OCI-LY1 (cell line): ENCODE data around the gene UPP2.

Source experiments
- H2AFZ ChIP-seq: fragments of 200-600 bp; sonication (generic), shearing (Covaris generic); 2 replicates; pipeline ENCODE4 v1.6.0; 2014; ENCODE audit warnings: antibody characterized with exemption, mild to moderate bottlenecking, low read length
- H3F3A ChIP-seq: fragments of 200-600 bp; sonication (generic), shearing (Covaris generic); 2 replicates; pipeline ENCODE4 v1.6.0; 2014; ENCODE audit warnings: mild to moderate bottlenecking, antibody characterized with exemption, low read length, moderate library complexity; ENCODE audit not compliant: insufficient read depth
- H3K27ac ChIP-seq: fragments of 200-600 bp; sonication (generic); 2 replicates; pipeline ENCODE4 v1.5.1; 2014; ENCODE audit warnings: low read length, mixed run types, mild to moderate bottlenecking, low read depth; ENCODE audit not compliant: poor library complexity, severe bottlenecking
- H3K27me3 ChIP-seq: fragments of 200-600 bp; sonication (generic); 2 replicates; pipeline ENCODE4 v1.6.0; 2014; ENCODE audit warnings: antibody characterized with exemption, mild to moderate bottlenecking, low read length, moderate library complexity; ENCODE audit not compliant: insufficient read depth
- H3K36me3 ChIP-seq: fragments of 200-600 bp; sonication (generic); 2 replicates; pipeline ENCODE4 v1.6.1; 2014; ENCODE audit warnings: mild to moderate bottlenecking, antibody characterized with exemption, low read length, moderate library complexity, mixed read lengths; ENCODE audit not compliant: insufficient read depth
- H3K4me1 ChIP-seq: fragments of 200-600 bp; sonication (generic); 2 replicates; pipeline ENCODE4 v1.5.1; 2014; ENCODE audit warnings: mild to moderate bottlenecking, low read length, moderate library complexity; ENCODE audit not compliant: insufficient read depth, severe bottlenecking
- H3K4me2 ChIP-seq: fragments of 200-600 bp; sonication (generic), shearing (Covaris generic); 2 replicates; pipeline ENCODE4 v1.6.1; 2014; ENCODE audit warnings: low read length
- H3K4me3 ChIP-seq: fragments of 200-600 bp; sonication (generic); 2 replicates; pipeline ENCODE4 v1.5.1; 2014; ENCODE audit warnings: low read length, low read depth, mild to moderate bottlenecking, mixed read lengths; ENCODE audit not compliant: poor library complexity, severe bottlenecking
- H3K79me2 ChIP-seq: fragments of 200-600 bp; shearing (Covaris generic); 2 replicates; pipeline ENCODE4 v1.6.1; 2016; ENCODE audit warnings: mixed run types, low read length, mixed read lengths; ENCODE audit not compliant: insufficient read depth
- H3K9ac ChIP-seq: fragments of 200-600 bp; sonication (generic), shearing (Covaris generic); 2 replicates; pipeline ENCODE4 v1.6.1; 2014; ENCODE audit warnings: mild to moderate bottlenecking, low read length, mixed read lengths
- H3K9me2 ChIP-seq: fragments of 200-600 bp; sonication (generic), shearing (Covaris generic); 2 replicates; pipeline ENCODE4 v1.6.1; 2014; ENCODE audit warnings: low read depth, mild to moderate bottlenecking, low read length, mixed read lengths
- H3K9me3 ChIP-seq: fragments of 200-600 bp; shearing (Covaris generic); 2 replicates; pipeline ENCODE4 v1.6.1; 2014; ENCODE audit warnings: low read length, mixed read lengths
- H4K20me1 ChIP-seq: fragments of 200-600 bp; sonication (generic), shearing (Covaris generic); 2 replicates; pipeline ENCODE4 v1.6.0; 2016; ENCODE audit warnings: mild to moderate bottlenecking, low read length; ENCODE audit not compliant: insufficient read depth
- CTCF ChIP-seq: fragments of 200-600 bp; sonication (generic), shearing (Covaris generic); IDR thresholded peaks from 2 replicates; pipeline ENCODE4 v1.5.1; 2017; ENCODE audit warnings: mild to moderate bottlenecking, antibody characterized with exemption, low read length, moderate library complexity, mixed read lengths
- EZH2 ChIP-seq: fragments of 200-600 bp; sonication (generic), shearing (Covaris generic); IDR thresholded peaks from 2 replicates; pipeline ENCODE4 v1.8.0; 2017; ENCODE audit warnings: borderline replicate concordance, mixed run types, mild to moderate bottlenecking, antibody characterized with exemption, low read length, moderate library complexity, mixed read lengths

Gene UPP2

GRCh38 chr2:158134655-158135054, 33.0 kb downstream of the UPP2 start:
- TF ChIP-seq CTCF (no peak), EZH2 (no peak)

GRCh38 chr2:158135096-158135495, 33.4 kb downstream of the UPP2 start:
- no peaks in the 10 kb centered on the region for H3K4me1 ChIP-seq
- no peak overlapping the region for H3K27ac ChIP-seq
- H3K4me2 ChIP-seq, result no peak overlapping the region
- no peak overlapping the region for H3K9ac ChIP-seq
- no peaks in the 10 kb centered on the region for H3K9me3 ChIP-seq
- no peaks in the 10 kb centered on the region for H3K36me3 ChIP-seq
- H3K4me3 ChIP-seq, result no peak overlapping the region
- no peaks in the 10 kb centered on the region for H3K79me2 ChIP-seq
- no peaks in the 10 kb centered on the region for H4K20me1 ChIP-seq
- no peak for TF ChIP-seq CTCF
- no peak for TF ChIP-seq EZH2
- H2AFZ ChIP-seq, result no peak overlapping the region
- H3K27me3 ChIP-seq, result no peaks in the 10 kb centered on the region
- no peaks in the 10 kb centered on the region for H3K9me2 ChIP-seq
- no peaks in the 10 kb centered on the region for H3F3A ChIP-seq

More at GRCh38 chr2:158134655-158135054, 33.0 kb downstream of the UPP2 start:
- H3K4me2 ChIP-seq, result no peak overlapping the region
- no peak overlapping the region for H2AFZ ChIP-seq
- H3K27me3 ChIP-seq, result no peaks in the 10 kb centered on the region
- no peaks in the 10 kb centered on the region for H3K9me3 ChIP-seq
- no peaks in the 10 kb centered on the region for H3K36me3 ChIP-seq
- no peaks in the 10 kb centered on the region for H3F3A ChIP-seq
- no peaks in the 10 kb centered on the region for H3K9me2 ChIP-seq
- H3K4me1 ChIP-seq, result no peaks in the 10 kb centered on the region
- no peaks in the 10 kb centered on the region for H4K20me1 ChIP-seq
- H3K79me2 ChIP-seq, result no peaks in the 10 kb centered on the region
- H3K27ac ChIP-seq, result no peak overlapping the region
- no peak overlapping the region for H3K4me3 ChIP-seq
- H3K9ac ChIP-seq, result no peak overlapping the region

- Histone ChIP-seq H3K27me3 (no peaks in the 10 kb centered on the region), H3K36me3 (no peaks in the 10 kb centered on the region), H3K4me1 (no peaks in the 10 kb centered on the region), H3K9me2 (no peaks in the 10 kb centered on the region), H3K9ac (no peak overlapping the region), H4K20me1 (no peaks in the 10 kb centered on the region), H3K9me3 (no peaks in the 10 kb centered on the region), H3F3A (no peaks in the 10 kb centered on the region), H2AFZ (no peak overlapping the region), H3K4me2 (no peak overlapping the region), H3K4me3 (no peak overlapping the region), H3K79me2 (no peaks in the 10 kb centered on the region), H3K27ac (no peak overlapping the region)
- no peak for TF ChIP-seq EZH2
- TF ChIP-seq CTCF, result no peak
These were observed 36.6 kb downstream of the UPP2 start for GRCh38 chr2:158138255-158138654.
